AG04449 (cell line): Measurements from ENCODE around the gene RPL15.
A peak's percentile ranks its signal among the peaks of the same experiment; 100 is the strongest.
"Not testable (repeated sequence)": the region's sequence is repeated elsewhere in the genome, so short reads cannot be mapped to it uniquely, and the experiment has no call there.

ENCODE experiments used
- CTCF ChIA-PET: fragments of 350-600 bp; formaldehyde crosslinking; extraction: SDS; loops from one replicate; lab custom pipeline; 2021; ENCODE audit warnings: antibody characterized with exemption; lab: Yijun Ruan, JAX
- POLR2A ChIA-PET: fragments of 400-600, 350-600 bp; formaldehyde crosslinking; extraction: SDS; loops from one replicate; lab custom pipeline; 2020; ENCODE audit warnings: antibody characterized with exemption, inconsistent platforms; lab: Yijun Ruan, JAX
- DNase-seq: peaks from one replicate; pipeline ENCODE4 v3.0.0-alpha.2; 2010; ENCODE audit warnings: low read depth, low spot score
- H3K4me3 ChIP-seq: 2 replicates; pipeline ENCODE4 v1.5.1; 2011; ENCODE audit warnings: low read depth, mild to moderate bottlenecking, control low read depth, low read length
- TF ChIP-seq, protein P1 (sequence below): IDR thresholded peaks from one replicate; pipeline ENCODE4 v1.5.1; 2011; ENCODE audit warnings: mild to moderate bottlenecking, moderate library complexity, low read length, control low read depth, inconsistent platforms; ENCODE audit not compliant: insufficient read depth; ENCODE audit errors: missing control alignments

The RPL15 gene

DNA sequence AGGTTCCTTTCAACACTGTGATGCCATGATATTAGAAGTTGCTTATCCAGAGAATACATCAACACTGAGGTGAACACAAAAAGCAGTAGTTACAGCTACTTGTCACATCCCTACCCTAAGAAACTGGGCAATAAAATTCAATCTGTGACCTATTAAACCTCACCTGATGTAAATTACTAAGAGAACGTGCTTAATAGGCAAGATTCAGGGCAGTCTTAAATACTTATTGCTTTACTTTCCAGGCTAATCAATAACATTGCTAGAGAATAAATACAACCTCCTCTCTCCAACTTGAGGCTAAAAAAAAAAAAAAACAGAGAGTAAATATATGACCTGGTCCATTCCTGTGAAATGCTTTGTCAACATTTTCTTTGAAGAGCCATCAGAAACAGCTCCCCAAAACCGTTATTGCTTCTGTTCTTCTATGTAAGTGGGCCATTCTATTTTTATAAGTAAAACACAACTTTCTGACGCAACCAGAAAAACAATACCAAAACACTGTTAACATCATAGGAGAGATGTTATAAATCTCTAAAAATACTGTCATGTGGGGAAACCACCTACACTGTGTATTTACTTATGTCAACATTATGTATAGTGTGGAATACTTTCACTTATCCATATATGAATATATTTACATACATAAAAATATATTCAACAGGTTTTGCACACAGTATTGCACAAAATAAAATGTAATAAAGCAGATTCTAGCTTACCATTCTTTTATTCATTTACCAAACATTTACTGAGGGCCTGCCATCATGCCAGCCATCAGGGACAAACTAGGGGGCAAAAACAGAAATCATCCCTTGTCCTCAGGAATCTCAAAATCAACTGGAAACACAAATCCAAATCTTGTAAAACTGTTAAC, 2.8 kb upstream of the RPL15 start:
- H3K4me3 ChIP-seq: no peak overlapping the region

DNA sequence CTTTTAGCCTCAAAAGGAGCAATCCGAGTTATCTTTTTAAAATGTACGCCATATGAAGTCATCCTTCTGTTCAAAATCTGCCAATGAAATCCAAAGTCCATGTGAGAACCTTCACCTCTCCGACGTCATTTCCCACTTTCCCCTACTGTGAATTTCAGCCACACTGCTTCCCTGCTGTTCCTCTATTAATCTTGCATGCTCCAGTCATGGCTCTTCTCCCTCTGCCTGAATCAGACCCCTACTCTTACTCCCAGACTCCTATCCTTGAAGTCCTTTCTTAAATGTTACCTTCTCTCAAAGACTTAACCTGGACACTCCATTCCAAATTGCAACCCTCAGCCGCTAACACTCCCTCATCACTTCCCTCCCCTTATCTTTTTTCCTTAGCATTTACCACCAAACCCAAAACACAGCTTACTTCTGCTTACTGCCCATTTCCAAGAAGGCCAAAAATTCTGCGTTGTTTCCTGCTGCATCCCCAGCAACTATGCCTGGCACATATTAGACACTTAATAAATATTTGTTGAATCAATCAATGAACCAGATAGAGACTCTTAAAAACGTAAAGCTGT, 1.3 kb upstream of the RPL15 start:
- POLR2A ChIA-PET: interaction anchor here (1.2 to 3.3 kb wide), 6 partner anchors 11 to 73 kb away, joined by 4 to 35 read pairs (median 8); no protein-coding TSS in a partner anchor
- no peak for DNase-seq
- TF ChIP-seq, protein P1, sequence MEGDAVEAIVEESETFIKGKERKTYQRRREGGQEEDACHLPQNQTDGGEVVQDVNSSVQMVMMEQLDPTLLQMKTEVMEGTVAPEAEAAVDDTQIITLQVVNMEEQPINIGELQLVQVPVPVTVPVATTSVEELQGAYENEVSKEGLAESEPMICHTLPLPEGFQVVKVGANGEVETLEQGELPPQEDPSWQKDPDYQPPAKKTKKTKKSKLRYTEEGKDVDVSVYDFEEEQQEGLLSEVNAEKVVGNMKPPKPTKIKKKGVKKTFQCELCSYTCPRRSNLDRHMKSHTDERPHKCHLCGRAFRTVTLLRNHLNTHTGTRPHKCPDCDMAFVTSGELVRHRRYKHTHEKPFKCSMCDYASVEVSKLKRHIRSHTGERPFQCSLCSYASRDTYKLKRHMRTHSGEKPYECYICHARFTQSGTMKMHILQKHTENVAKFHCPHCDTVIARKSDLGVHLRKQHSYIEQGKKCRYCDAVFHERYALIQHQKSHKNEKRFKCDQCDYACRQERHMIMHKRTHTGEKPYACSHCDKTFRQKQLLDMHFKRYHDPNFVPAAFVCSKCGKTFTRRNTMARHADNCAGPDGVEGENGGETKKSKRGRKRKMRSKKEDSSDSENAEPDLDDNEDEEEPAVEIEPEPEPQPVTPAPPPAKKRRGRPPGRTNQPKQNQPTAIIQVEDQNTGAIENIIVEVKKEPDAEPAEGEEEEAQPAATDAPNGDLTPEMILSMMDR: no peak
- CTCF ChIA-PET: no interaction called here
- H3K4me3 ChIP-seq: peak overlapping the region; percentile 95

More for the DNA sequence above, 2.8 kb upstream of the RPL15 start:
- TF ChIP-seq, protein P1: no peak
- no peak for DNase-seq
- ChIA-PET POLR2A (no interaction called here), CTCF (interaction anchor here (1.2 kb wide), 1 partner anchor 85 kb away, joined by 3 read pairs; no protein-coding TSS in a partner anchor)

- peak overlapping the region; percentile 95 for H3K4me3 ChIP-seq
- CTCF ChIA-PET: interaction anchor here (1.2 to 1.7 kb wide), 2 partner anchors 22 to 25 kb away, joined by 4 to 5 read pairs; no protein-coding TSS in a partner anchor
- TF ChIP-seq, protein P1: no peak
- POLR2A ChIA-PET: interaction anchor here (0.6 to 3.3 kb wide), 32 partner anchors 10 to 338 kb away, joined by 3 to 35 read pairs (median 4); no protein-coding TSS in a partner anchor
- DNase-seq: no peak
Observed at GRCh38 chr3:23916152-23916885, 613 bp upstream of the RPL15 start.

DNA sequence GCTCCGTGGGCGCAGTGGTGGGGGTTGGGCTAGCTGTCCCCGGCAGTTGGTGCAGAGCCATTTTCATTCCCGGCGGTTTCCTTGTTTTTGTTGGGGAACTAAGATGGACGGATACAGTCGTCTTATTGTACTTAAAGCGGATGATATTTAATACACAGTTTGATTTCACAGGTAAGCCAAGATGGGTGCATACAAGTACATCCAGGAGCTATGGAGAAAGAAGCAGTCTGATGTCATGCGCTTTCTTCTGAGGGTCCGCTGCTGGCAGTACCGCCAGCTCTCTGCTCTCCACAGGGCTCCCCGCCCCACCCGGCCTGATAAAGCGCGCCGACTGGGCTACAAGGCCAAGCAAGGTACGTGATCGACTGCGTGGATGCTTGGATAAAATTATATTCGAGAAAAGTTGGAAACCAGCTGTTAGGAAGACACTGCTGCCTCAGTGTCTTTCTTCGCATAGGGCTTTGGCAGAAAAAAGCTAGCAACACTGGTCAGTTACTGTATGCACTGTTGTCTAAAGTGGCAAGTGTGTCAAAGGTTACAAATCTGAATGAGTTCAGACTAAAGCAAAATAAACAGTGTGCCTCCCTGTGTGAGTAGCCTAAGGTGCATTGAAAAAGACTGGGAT, 859 bp downstream of the RPL15 start:
- H3K4me3 ChIP-seq: peak overlapping the region; percentile 95
- CTCF ChIA-PET: interaction anchor here (1.2 to 1.7 kb wide), 2 partner anchors 23 to 24 kb away, joined by 4 to 5 read pairs; no protein-coding TSS in a partner anchor

DNA sequence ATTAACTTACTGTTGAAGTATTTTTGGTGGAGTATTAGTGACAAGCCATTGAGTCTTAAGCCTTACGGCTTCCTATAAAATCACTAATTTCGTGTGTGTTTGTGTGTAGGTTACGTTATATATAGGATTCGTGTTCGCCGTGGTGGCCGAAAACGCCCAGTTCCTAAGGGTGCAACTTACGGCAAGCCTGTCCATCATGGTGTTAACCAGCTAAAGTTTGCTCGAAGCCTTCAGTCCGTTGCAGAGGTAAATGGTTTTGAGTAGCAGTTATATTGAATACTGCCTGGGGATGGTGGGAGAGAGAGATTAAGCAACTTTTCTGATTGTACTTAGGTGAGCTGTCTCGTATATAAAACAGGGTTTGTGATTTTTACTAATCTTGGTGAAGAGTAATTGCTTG, 1.4 kb downstream of the RPL15 start:
- POLR2A ChIA-PET: interaction anchor here (0.5 to 3.3 kb wide), 4 partner anchors 9 to 1193 kb away, joined by 3 to 35 read pairs (median 3); no protein-coding TSS in a partner anchor

More for the DNA sequence above, 859 bp downstream of the RPL15 start:
- DNase-seq: not testable (repeated sequence)
- POLR2A ChIA-PET: interaction anchor here (0.5 to 3.3 kb wide), 9 partner anchors 9 to 1193 kb away, joined by 3 to 35 read pairs (median 6); no protein-coding TSS in a partner anchor

DNA sequence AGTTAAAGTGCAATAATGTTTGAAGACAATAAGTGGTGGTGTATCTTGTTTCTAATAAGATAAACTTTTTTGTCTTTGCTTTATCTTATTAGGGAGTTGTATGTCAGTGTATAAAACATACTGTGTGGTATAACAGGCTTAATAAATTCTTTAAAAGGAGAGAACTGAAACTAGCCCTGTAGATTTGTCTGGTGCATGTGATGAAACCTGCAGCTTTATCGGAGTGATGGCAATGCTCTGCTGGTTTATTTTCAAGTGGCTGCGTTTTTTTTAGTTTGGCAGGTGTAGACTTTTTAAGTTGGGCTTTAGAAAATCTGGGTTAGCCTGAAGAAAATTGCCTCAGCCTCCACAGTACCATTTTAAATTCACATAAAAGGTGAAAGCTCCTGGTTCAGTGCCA, 2.7 kb downstream of the RPL15 start:
- ChIA-PET CTCF (no interaction called here), POLR2A (no interaction called here)
- no peak for DNase-seq
- TF ChIP-seq, protein P1: no peak
- H3K4me3 ChIP-seq: no peak overlapping the region

More for the DNA sequence above, 1.4 kb downstream of the RPL15 start:
- DNase-seq: not testable (repeated sequence)
- CTCF ChIA-PET: interaction anchor here (1.7 kb wide), 1 partner anchor 23 kb away, joined by 5 read pairs; no protein-coding TSS in a partner anchor
- H3K4me3 ChIP-seq: peak overlapping the region; percentile 95
